Mucosa of descending colon (tissue), 3 donors: ENCODE measurements around the gene NEURL1B. TPM values are rescaled to one million over a fixed set of nuclear protein-coding genes. Genes with fewer than 3 reads are reported as not detected.
A peak's percentile ranks its signal among the peaks of the same experiment; 100 is the strongest.

Experiments
- ATAC-seq: fragments of 200-7000 bp; cut with Tn5 transposase; one replicate; pipeline ENCODE4 v1.9.1; 2020; ENCODE audit warnings: mild to moderate bottlenecking, moderate library complexity
- DNase-seq, 3 donors: peaks; one replicate each; pipeline ENCODE4 v3.0.0-alpha.2; 2020
- H3K36me3 ChIP-seq: fragments of 200-600 bp; one replicate; pipeline ENCODE4 v1.8.0; 2021; ENCODE audit warnings: low read depth, mild to moderate bottlenecking
- H3K4me1 ChIP-seq: fragments of 200-600 bp; one replicate; pipeline ENCODE4 v1.8.0; 2021; ENCODE audit warnings: low read depth, mild to moderate bottlenecking
- H3K4me3 ChIP-seq: fragments of 200-600 bp; one replicate; pipeline ENCODE4 v1.8.0; 2021; ENCODE audit warnings: mild to moderate bottlenecking
- H3K9me3 ChIP-seq: fragments of 200-600 bp; one replicate; pipeline ENCODE4 v1.8.0; 2021; ENCODE audit warnings: mild to moderate bottlenecking
- CTCF ChIP-seq: fragments of 200-600 bp; IDR thresholded peaks from one replicate; pipeline ENCODE4 v1.8.0; 2022; ENCODE audit warnings: antibody characterized with exemption, mild to moderate bottlenecking
- intact Hi-C, 2 donors: fragments of 100-400 bp; cut with DNase I in 1 of 2; cut with micrococcal nuclease in 1 of 2; formaldehyde crosslinking; loops; one replicate each; pipeline versions ENCODE4 v1.11.0 to v1.11.1; 2022; cut with DNase I, micrococcal nuclease
- total RNA-seq, 3 donors: library from RNA; stranded (reverse); fragmentation: NEBNext Ultra II Directional in 2 of 3; extraction: Animal tissue kit (Norgen Biotek cat#: 25700) in 2 of 3; gene quantifications; one replicate each; pipeline versions ENCODE4 v1.2.1 to v1.2.4, GENCODE V29; 2021 to 2023
- donor health status: DM: no; HTN: no; CAD: no; lungs with moderate emphysema.
- donor health status: DM: no; HTN: no; CAD: no.
- donor health status: DM: no; HTN: yes; CAD: no.

Gene NEURL1B
- total RNA-seq, 3 donors from 2014 or later: 65.7 to 97.6 (median 96.6) TPM

DNA sequence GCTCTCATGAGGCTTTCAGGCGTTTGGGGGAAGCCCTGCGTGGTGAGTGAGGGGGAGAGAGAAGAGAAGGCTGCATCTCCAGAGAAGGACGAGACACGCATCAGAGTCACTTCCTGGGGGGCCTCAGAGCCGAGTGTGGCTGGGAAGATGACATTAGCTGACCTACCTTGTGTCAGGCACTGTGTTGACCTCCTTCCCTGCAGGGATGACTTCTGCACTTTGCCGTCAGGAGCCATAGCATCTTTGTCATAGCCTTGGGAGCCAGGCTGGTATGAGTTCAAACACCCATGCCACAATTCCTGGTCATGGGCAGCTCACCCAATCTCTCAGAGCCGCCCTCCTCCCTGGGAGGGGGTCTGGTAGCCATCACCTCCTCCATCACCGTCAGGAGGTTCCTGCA is 17.3 kb downstream of the NEURL1B start:
- TF ChIP-seq CTCF: no peak
- H3K4me3 ChIP-seq: no peak overlapping the region
- H3K9me3 ChIP-seq: peaks cover 7% of the 10 kb centered on the region
- ATAC-seq (no peak), DNase-seq (no peak)
- intact Hi-C loops: no loop called here
- peaks cover 4% of the 10 kb centered on the region for H3K36me3 ChIP-seq
- H3K4me1 ChIP-seq: peaks cover 31% of the 10 kb centered on the region

DNA sequence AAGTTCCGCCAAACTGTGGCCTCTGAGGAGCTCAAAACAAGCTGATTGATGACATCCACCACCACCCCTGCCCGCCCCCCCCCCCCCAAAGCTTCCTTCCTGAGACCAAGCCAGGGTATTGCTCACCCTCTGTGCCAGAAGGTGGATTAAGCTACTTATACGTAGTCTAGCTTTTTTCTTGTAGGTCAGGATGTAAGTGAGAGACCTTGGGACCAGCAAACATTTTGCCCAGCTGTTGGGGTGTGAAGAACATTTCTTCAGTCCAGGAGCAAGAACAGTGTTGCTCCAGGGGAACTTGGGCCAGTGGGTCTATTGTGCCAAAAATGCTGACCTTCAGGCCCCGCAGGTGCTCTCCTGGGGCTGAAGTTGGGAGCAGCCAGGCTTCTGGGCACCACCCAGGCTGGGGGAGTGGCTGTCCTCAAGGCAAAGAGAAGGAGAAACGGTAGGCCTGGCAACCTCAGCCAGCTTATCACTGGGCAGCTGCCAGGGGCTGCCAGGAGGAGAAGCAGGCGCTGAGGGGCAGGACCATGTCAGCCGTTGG is 18.0 kb downstream of the NEURL1B start:
- Histone ChIP-seq H3K4me3 (no peak overlapping the region), H3K9me3 (peaks cover 7% of the 10 kb centered on the region), H3K4me1 (peaks cover 31% of the 10 kb centered on the region), H3K36me3 (peaks cover 4% of the 10 kb centered on the region)
- no peak for TF ChIP-seq CTCF
- intact Hi-C loops: no loop called here
- peak; percentile 78 for ATAC-seq
- peak; percentile 80 to 81 (median 80) for DNase-seq

DNA sequence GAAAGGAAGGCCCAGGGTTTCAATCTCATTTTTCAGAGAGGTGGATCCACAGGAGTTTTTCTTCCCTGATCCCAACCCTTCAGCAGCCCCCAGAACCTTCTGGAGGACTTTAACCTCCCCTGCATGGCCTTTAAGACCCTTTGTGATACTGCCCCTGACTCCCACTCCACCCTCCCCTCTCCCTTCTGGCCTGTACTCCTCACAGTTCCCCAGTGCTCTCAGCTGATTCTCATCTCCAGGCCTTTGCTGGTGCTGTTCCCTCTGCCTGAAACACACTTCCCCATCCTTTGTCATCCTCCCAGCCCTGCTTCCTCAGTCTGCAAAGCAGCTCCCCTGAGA is 18.5 kb downstream of the NEURL1B start:
- intact Hi-C loops: no loop called here
- no peak for TF ChIP-seq CTCF
- Histone ChIP-seq H3K36me3 (peaks cover 4% of the 10 kb centered on the region), H3K4me1 (peaks cover 31% of the 10 kb centered on the region), H3K4me3 (no peak overlapping the region), H3K9me3 (peaks cover 7% of the 10 kb centered on the region)
- DNase-seq: no peak
- no peak for ATAC-seq

- Histone ChIP-seq H3K36me3 (peaks cover 4% of the 10 kb centered on the region), H3K4me1 (peaks cover 31% of the 10 kb centered on the region), H3K4me3 (no peak overlapping the region), H3K9me3 (peaks cover 7% of the 10 kb centered on the region)
- DNase-seq: peak; percentile 86 to 90 (median 87)
- ATAC-seq: peak; percentile 91
- intact Hi-C loops: no loop called here
- no peak for TF ChIP-seq CTCF
Observed at GRCh38 chr5:172659909-172660628, 19.0 kb downstream of the NEURL1B start.

DNA sequence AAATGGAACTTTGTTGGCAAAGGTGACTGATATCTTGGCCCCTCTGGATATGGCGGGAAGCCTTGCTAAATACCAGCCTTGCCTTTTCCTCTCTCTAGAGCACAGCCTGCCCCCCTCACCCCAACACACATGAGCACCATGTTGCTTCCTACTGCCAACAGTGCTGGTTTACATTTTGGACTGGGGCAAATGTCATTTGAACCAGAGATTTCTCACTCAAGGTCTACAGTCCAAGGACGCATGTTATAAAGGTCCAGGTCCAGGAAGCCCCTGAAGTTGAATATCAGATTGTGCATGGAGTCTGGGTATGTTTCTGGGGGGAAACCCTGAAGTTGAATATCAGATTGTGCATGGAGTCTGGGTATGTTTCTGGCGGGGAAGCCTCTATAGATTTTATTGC is 19.9 kb downstream of the NEURL1B start:
- no peak for TF ChIP-seq CTCF
- Histone ChIP-seq H3K9me3 (peaks cover under 1% of the 10 kb centered on the region), H3K36me3 (peaks cover 4% of the 10 kb centered on the region), H3K4me1 (peaks cover 31% of the 10 kb centered on the region), H3K4me3 (no peak overlapping the region)
- ATAC-seq: no peak
- intact Hi-C loops: no loop called here
- DNase-seq: no peak
